Measurements from ENCODE around the gene SLC9A3. TPM values are rescaled to one million over a fixed set of nuclear protein-coding genes. Genes with fewer than 3 reads are reported as not detected.

SLC9A3 gene
- polyA plus RNA-seq, 1 of the 3 experiments (the other 2 are of a cell fraction): 1.9 TPM

DNA sequence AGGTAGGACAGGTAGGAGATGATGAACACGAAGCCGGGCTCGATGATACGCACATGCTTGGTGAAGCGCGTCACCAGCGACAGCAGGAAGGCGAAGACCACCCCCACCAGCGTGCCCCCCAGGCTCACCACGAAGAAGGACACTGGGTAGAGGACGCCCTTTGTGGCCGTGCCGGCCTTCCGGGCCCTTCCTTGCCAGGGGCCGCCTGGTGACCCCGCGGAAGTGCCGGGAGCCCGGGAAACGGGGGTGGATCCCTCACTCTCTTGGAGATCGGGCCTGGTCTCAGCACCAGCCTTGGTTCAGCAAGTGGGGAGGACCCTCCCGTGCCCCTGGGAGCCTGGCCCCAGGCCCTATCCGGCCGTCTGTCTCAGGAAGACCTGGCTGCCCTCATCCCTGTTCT is 39.7 kb downstream of the SLC9A3 start (continued):
- TF ChIP-seq FOXJ3 (CRISPR knock-in tag; IDR thresholded peaks at IDR 0.05) (no peak), MXI1 (IDR thresholded peaks at IDR 0.05; ENCODE audit: low read depth, low read length) (no peak), POLR2AphosphoS5 (IDR thresholded peaks at IDR 0.05; ENCODE audit: low read depth, low read length) (no peak), FOSL2 (IDR thresholded peaks at IDR 0.05; ENCODE audit: borderline replicate concordance, low read depth) (no peak)

- Histone ChIP-seq H3K79me2 (ENCODE audit: insufficient read depth) (no peaks in the 10 kb centered on the region), H3K27ac (ENCODE audit: low read depth in 2 of 2, low read length in 1 of 2) (no peak overlapping the region), H2AFZ (ENCODE audit: low read depth) (no peak overlapping the region), H3K36me3 (replicated peaks in 1 of 2; ENCODE audit: control insufficient read depth in 1 of 2, insufficient read depth in 2 of 2, low read length in 1 of 2) (no peaks in the 10 kb centered on the region), H3K4me3 (ENCODE audit: low read depth in 2 of 2, low read length in 1 of 2) (no peak overlapping the region), H3F3A (replicated peaks; ENCODE audit: insufficient read depth) (no peaks in the 10 kb centered on the region), H3K9ac (no peak overlapping the region), H4K20me1 (ENCODE audit: insufficient read depth) (no peaks in the 10 kb centered on the region), H3K9me3 (no peaks in the 10 kb centered on the region), H3K4me2 (no peak overlapping the region), H3K4me1 (ENCODE audit: control insufficient read depth in 1 of 2, insufficient read depth in 2 of 2, low read depth in 1 of 2, low read length in 1 of 2) (no peaks in the 10 kb centered on the region), H3K9me2 (no peaks in the 10 kb centered on the region), H3K27me3 (ENCODE audit: insufficient read depth) (no peaks in the 10 kb centered on the region; the same call in 1 of the 2 replicates)
- WGBS (ENCODE audit: low lambda C conversion rate): 82% methylated on average over 10 of the region's 34 CpGs
- ChIA-PET CTCF (no interaction called here), POLR2A (no interaction called here)
- TF ChIP-seq RAD21 (IDR thresholded peaks at IDR 0.05; ENCODE audit: low read length) (no peak), TCF12 (IDR thresholded peaks at IDR 0.05) (no peak), MXI1 (IDR thresholded peaks at IDR 0.05; ENCODE audit: low read depth, low read length) (no peak), NRF1 (IDR thresholded peaks at IDR 0.05; ENCODE audit: low read depth, low read length) (no peak), TAF1 (IDR thresholded peaks at IDR 0.05; ENCODE audit: borderline replicate concordance, low read depth, low read length) (no peak), GABPA (IDR thresholded peaks at IDR 0.05; ENCODE audit: low read depth) (no peak), YY1 (IDR thresholded peaks at IDR 0.05; ENCODE audit: low read depth) (no peak), NFIC (IDR thresholded peaks at IDR 0.05; ENCODE audit: borderline replicate concordance) (no peak), GATA2 (CRISPR knock-in tag; IDR thresholded peaks at IDR 0.05) (no peak), MEF2A (IDR thresholded peaks at IDR 0.05; ENCODE audit: borderline replicate concordance, low read depth) (no peak), FOXM1 (IDR thresholded peaks at IDR 0.05; ENCODE audit: low read depth) (no peak)
- TF ChIP-seq, protein P1, sequence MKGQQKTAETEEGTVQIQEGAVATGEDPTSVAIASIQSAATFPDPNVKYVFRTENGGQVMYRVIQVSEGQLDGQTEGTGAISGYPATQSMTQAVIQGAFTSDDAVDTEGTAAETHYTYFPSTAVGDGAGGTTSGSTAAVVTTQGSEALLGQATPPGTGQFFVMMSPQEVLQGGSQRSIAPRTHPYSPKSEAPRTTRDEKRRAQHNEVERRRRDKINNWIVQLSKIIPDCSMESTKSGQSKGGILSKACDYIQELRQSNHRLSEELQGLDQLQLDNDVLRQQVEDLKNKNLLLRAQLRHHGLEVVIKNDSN (IDR thresholded peaks at IDR 0.05; ENCODE audit: borderline replicate concordance, low read depth): no peak
- TF ChIP-seq, protein P2, sequence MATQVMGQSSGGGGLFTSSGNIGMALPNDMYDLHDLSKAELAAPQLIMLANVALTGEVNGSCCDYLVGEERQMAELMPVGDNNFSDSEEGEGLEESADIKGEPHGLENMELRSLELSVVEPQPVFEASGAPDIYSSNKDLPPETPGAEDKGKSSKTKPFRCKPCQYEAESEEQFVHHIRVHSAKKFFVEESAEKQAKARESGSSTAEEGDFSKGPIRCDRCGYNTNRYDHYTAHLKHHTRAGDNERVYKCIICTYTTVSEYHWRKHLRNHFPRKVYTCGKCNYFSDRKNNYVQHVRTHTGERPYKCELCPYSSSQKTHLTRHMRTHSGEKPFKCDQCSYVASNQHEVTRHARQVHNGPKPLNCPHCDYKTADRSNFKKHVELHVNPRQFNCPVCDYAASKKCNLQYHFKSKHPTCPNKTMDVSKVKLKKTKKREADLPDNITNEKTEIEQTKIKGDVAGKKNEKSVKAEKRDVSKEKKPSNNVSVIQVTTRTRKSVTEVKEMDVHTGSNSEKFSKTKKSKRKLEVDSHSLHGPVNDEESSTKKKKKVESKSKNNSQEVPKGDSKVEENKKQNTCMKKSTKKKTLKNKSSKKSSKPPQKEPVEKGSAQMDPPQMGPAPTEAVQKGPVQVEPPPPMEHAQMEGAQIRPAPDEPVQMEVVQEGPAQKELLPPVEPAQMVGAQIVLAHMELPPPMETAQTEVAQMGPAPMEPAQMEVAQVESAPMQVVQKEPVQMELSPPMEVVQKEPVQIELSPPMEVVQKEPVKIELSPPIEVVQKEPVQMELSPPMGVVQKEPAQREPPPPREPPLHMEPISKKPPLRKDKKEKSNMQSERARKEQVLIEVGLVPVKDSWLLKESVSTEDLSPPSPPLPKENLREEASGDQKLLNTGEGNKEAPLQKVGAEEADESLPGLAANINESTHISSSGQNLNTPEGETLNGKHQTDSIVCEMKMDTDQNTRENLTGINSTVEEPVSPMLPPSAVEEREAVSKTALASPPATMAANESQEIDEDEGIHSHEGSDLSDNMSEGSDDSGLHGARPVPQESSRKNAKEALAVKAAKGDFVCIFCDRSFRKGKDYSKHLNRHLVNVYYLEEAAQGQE (IDR thresholded peaks at IDR 0.05; ENCODE audit: low read depth, low read length): no peak
- DNase-seq: no peak
These were observed 40.7 kb downstream of the SLC9A3 start for GRCh38 chr5:483434-484140.
